ENCODE results near the gene MRTFA.

The MRTFA gene

GRCh38 chr22:40421082-40421350 is 215.5 kb downstream of the MRTFA start:
- DNase-seq, result no peak

DNA sequence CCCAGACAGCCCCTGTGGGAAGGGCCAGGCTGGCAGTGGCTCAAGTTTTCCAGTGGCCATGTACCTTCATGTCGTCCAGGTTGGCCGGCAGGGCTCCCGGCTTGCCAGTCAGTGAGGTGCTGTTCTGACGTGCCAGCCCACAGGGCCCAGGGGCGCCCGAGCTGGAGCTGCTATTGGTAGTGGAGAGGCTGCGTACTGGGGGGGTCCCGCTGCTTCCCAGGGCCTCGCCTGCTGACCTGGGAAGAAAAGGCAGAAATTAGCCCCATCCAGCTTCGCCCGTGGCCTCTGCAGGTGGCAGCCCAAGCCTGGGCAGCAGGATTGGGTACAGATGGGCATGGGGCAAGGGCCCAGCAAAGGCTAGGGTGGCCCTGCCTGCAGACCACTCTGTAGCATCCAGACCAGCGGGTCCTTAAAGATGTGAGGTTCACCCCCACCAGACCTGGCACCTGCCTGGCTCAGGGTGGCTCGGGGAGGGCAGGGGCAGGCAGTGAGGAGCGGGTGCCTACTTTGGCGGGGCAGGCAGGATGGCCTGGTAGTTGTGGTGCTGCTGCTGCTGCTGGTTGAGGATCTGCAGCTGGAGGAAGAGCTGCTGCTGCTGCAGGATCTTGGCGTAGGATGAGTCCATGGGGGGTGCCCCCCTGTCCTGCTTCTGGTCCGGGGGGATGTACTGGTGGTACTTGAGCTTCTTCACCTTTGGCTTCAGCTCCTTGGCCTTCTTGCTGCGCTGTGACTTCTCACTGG is 216.0 kb downstream of the MRTFA start:
- DNase-seq, result no peak

DNA sequence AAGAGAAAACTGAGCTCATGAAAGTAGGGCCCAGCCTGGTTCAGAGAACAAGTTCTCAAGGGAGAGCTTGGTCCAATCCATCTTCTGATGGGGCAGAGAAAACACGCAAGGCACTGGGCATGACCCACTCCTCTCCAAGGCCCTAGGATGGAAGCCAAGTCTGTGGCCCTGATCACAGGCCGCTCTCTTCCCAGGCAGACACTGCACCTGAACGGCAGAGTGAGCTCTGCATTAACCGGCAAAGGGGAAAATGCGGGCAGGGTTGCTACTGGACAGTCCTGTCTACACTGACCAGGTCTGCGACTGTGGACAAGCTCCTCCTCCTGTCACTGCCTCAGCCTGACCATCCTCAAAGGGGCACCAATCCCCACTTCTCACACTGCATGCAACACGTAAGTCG is 216.8 kb downstream of the MRTFA start:
- no peak for DNase-seq

DNA sequence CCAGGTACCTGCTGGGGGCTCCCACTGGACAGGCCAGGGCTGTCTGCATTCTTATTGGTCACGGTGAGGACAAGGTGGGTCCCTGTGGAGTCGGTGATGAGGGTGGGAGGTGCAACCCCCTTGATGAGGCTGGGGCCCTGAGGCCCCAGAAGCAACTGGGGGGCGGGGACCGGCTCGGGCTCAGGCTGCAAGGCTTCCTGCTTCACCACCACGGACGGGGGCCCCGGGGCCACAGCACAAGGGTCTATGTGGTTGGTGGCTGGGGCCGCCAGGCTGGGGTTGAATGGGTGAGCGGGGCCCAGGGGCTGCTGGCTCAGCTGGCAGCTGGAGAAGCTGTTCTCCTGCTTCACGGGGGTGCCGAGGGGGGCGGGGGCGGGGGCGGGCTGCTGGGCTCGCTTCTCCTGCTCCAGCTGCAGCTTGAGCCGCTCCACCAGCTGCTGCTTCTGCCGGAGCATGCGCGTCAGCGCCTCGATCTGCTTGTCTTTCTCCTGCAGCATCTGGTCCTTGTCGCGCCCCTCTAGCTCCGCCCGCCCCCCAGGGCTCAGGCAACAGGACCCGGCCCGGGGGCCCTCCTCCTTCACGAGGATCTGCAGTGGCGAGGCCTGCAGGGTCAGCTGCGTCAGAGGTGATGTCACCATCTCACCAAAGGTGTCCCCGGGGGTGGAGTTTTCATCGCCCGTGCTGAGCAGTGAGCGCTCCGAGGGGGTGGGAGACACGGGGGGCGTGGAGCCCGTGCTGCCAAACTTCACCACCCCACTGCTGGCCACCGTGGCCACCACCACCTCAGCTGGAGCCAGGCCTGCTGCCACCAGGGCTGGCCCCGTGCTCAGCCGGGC is 217.9 kb downstream of the MRTFA start:
- DNase-seq, result no peak

DNA sequence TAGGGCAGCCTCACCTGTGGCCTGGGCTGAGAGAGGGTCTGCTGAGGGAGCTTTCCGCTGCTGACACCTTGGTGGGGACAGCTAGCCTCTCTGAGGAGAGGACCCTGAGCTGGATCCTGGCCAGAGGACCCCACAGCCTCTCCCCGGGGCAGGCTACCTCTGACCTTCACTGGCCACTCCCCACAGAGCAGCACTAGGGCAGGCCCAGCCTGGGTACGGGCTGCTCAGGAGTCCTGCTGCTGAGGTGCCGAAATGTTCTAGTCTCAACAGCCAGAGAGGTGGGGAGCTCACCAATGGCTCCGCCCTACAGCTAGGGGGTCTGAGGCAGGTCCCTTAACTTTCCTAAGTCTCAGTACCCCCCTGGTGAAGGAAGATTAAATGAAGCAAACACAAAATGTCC is 218.6 kb downstream of the MRTFA start:
- DNase-seq, result no peak

DNA sequence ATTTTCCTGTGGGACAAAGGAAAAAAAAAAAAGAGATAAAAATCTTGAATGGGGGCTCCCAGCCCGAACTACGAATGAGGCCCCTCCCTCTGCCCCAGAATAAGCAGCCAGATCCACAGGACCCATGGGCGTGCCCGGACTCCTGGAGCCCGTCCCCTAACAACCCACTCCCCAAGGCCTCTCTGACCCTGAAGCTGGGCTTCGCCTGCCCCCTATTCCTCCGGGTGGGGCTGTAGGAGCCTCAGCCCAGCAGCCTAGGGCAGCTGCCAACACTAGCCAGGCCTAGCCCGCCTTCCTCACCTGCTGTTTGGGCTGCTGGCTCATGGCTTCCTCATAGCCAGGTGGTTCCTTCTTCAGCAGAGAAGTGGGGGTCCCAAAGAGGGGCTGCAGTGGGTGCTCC is 219.5 kb downstream of the MRTFA start:
- no peak for DNase-seq

GRCh38 chr22:40416636-40417035 is 219.9 kb downstream of the MRTFA start:
- no peak for DNase-seq

DNA sequence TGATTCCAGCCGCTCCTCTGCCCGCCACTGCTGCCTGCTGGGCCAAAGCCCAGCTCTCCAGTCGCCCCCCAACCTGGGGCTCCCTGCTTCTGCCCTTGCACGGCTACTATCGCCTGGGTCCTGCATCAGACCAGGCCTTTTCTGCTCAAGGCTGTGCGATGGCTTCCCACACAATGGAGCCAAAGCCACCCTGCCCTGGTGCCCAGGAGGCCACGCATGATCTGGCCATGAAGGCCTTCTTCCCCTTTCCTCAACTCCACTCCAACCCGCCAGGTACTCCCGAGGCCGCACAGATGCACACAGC is 220.3 kb downstream of the MRTFA start:
- DNase-seq, result no peak

DNA sequence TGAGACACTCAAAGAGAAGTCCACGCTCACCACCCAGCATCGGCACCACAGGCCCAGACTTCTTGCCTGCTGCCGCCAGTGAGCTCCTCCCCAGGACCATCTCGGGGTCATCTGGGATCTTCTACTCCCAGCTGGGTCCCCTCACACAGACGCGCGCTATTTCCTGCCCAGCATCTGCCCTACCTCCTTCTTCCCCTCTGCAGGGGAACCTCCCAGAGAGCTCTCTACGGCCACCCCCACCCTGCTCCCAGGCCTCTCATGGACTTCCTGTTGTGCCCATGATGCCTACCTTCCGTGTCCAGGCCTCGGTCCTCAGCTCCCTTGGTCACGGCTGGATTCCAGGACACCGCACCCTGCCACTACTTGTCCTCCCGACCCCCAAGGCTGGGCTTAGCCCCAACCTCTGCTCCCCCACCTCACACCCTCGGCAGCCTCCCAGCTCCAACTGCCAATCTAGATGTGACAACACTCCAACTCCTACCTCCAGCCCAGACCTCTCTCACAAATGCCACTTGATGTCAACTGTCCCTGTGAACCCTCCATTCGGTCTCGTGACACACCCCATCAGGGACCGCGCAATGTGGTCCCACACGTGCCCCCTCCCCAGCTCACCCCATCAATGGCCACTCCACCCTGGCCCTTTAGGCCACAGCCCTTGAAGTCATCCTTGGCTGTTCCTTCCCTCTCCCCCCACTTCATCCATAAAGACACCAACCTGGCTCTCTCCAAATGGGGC is 220.8 kb downstream of the MRTFA start:
- no peak for DNase-seq

DNA sequence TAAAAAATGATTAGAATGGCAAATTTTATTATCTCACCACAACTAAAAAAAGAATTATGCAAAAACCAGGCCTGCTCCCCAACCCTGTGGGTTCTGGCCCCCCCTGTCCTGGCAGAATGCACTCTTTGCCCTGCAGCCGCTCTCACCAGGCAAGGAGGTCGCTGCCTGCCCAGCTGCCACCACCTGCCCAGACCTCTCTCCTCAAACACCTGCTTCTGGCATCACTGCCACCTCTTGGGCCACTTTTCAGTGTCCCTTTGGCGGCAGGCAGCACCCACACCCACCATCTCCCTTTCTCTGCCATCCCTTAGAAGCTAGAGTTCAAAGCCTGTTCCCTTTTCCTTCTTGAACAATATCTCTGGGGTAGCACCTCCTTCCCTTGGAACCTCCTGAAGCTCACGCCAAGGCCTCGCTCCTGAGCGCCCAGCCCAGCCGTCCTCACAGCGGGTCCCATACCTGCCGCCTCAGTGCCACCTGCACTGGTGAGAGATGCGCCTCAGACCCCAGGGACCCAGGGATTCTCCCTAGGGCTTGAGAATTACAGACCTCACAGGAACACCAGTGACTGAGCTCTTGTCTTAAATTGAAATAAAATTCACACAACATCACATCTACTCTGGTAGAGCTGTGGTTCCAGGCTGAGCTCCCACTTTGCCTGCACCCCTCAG is 221.5 kb downstream of the MRTFA start:
- DNase-seq, result no peak

- DNase-seq, result no peak
Measured at GRCh38 chr22:40414311-40414710, 222.2 kb downstream of the MRTFA start.

DNA sequence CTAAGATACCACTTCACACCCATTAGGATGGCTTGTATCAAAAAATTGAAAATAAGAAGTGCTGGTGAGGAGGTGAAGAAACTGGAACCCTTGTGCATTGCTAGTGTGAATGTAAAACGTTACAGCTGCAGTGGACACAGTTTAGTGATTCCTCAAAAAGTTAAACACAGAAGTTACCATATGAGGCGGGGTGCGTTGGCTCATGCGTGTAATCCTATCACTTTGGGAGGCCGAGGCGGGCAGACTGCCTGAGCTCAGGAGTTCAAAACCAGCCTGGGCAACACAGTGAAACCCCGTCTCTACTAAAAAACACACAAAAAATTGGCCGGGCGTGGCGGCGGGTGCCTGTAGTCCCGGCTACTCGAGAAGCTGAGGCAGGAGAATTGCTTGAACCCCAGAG is 222.6 kb downstream of the MRTFA start:
- DNase-seq, result no peak

- DNase-seq, result no peak
Measured at GRCh38 chr22:40412441-40412840, 224.1 kb downstream of the MRTFA start.

DNA sequence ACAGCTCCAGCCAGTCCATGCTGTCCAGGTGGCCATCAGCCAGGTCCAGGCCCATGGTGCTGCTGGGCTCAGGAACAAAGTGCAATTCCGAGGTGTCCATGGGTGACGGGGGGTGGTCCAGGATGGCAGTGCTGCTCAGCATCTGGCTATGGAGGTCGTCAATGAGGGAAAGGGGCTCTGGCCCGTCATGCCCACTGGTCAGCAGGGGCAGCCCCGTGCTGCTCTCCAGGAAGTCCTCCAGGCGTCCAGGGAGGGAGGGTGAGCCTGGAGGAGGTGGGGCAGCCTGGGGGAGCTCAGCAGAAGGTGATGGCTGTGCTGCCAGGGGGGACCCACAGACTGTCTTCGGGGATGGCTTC is 225.0 kb downstream of the MRTFA start:
- DNase-seq, result no peak

GRCh38 chr22:40410731-40411505 is 225.6 kb downstream of the MRTFA start:
- no peak for DNase-seq

- DNase-seq, result no peak
Measured at GRCh38 chr22:40410272-40410671, 226.2 kb downstream of the MRTFA start.

DNA sequence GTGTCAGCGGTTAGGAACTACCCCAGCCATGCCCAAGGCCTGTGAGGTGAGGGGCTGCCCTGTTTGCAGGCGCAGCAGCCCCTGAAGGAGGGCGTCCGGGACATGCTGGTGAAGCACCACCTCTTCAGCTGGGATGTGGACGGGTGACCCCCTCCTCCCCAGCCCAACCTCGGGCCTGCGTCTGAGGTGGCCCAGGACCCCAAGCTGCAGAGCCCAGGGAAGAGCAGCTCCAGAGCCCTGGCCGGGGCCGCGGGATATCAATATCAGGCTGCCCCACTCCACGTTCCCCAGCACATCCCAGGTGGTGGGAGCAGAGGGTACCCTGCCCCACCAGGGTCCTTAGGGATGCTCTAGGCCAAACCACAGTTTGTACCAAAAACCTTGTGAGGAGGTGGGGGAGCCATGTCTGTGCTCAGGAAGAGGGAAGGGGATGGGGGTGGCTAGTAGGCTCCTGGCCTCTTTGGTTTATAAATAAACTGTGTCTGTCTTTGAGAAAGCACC is 226.9 kb downstream of the MRTFA start:
- no peak for DNase-seq

- no peak for DNase-seq
Measured at GRCh38 chr22:40408718-40409612, 227.6 kb downstream of the MRTFA start.

- no peak for DNase-seq
Measured at GRCh38 chr22:40407831-40408717, 228.4 kb downstream of the MRTFA start.

DNA sequence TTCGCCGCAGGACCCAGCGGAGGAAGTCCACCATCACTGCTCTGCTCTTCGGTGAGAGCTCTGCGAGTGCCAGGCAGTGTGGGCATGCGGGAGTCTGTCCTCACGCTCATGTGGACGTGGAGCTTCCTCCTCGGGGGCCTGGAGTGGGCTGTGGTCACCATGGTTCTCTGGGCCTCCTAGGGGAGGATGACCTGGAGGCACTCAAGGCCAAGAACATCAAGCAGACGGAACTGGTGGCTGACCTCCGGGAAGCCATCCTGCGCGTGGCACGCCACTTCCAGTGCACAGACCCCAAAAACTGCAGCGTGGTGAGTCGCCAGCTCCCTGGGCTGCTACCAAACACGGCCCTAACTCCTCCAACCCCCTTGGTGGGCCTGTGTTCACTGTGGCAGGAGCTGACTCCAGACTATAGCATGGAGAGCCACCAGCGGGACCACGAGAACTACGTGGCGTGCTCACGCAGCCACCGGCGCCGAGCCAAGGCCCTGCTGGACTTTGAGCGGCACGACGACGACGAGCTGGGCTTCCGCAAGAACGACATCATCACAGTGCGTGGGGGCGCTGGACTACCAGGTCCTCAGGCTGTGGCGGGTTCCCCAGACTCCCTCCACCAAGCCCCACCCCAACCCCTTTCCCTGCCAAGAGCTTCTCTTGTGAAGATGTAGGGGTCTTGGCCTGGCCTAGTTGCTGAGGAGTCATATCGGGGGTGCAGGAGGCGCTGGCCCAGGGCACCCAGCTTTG is 229.3 kb downstream of the MRTFA start:
- DNase-seq, result no peak

Data from activated effector memory CD4-positive, alpha-beta T cell treated with Interleukin-2 at 50 U/mL for 16 hours (primary cell).